ENCODE results near the gene URAD.

GRCh38 chr13:27973291-27973690, 15.2 kb downstream of the URAD start:
- TF ChIP-seq CTCF (IDR thresholded peaks at IDR 0.05), result no peak
- TF ChIP-seq POLR2AphosphoS5 (IDR thresholded peaks at IDR 0.05), result no peak

All from prostate gland (tissue), 2 donors.